GM15510 (cell line): ENCODE results near the gene SNCAIP.

ENCODE experiments used
- POLR2A ChIP-seq: IDR thresholded peaks from 3 replicates; pipeline ENCODE4 v1.6.1; 2011; ENCODE audit warnings: borderline replicate concordance; ENCODE audit not compliant: insufficient read length; ENCODE audit errors: extremely low read depth

Gene SNCAIP

GRCh38 chr5:122415801-122416120 is 103.7 kb downstream of the SNCAIP start:
- TF ChIP-seq POLR2A = no peak

DNA sequence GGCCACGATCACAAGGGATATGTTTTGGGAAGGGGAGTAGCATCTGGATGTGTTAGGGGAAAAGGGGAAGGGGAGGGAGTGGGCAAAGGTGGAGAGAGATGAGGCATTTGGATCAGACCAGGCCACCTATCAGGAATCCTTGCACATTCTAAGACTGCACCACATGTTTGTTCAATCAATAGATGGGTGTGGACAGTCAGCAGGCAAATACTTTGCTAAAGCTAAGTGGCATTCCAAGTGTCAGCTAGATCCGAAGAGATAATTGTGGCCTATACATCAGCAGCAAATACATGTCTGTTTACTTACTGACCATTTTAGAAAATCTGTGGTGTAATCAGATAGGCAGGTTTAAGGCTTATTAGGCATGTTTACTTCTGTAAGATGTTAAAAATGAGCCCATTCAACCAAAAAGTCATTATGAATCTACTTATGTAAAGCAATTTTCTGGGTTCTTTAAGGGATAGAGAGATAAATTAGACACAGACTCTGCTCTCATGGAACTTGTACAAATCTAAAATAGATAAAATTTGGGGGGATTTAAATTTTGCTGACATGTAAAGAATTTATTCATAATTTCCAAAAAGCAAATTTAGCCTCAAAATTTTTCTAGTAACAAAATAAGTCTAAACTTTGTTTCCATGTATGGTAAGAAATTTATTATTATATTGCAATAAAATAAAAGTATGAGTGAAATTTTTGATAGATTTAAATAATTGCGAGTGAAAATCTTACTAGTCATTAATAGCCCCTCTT is 107.3 kb downstream of the SNCAIP start:
- TF ChIP-seq POLR2A = no peak

DNA sequence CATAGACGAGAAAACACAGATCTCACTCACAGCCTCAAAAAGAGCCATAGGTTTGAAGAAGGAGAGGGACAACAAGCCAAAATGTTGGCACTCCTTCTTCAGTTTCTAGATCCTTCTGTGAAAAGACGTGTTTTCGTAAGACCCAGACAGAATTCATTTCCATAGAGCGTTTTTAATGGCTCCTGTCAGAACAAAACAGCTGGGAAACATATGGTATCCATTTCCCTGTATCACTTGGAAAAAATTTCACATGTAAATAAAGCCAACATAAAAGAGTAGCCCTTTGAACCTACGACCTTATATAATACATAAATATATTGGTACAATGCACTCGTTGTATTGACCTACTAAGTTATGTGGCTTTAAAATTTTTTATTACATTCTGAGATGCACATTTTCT is 108.1 kb downstream of the SNCAIP start:
- TF ChIP-seq POLR2A = no peak

GRCh38 chr5:122420537-122421236 is 108.7 kb downstream of the SNCAIP start:
- TF ChIP-seq POLR2A = no peak

- TF ChIP-seq POLR2A = no peak
Observed at GRCh38 chr5:122421374-122422079, 109.5 kb downstream of the SNCAIP start.

GRCh38 chr5:122423221-122423620 is 111.2 kb downstream of the SNCAIP start:
- no peak for TF ChIP-seq POLR2A

- no peak for TF ChIP-seq POLR2A
Observed at GRCh38 chr5:122424132-122424531, 112.1 kb downstream of the SNCAIP start.

DNA sequence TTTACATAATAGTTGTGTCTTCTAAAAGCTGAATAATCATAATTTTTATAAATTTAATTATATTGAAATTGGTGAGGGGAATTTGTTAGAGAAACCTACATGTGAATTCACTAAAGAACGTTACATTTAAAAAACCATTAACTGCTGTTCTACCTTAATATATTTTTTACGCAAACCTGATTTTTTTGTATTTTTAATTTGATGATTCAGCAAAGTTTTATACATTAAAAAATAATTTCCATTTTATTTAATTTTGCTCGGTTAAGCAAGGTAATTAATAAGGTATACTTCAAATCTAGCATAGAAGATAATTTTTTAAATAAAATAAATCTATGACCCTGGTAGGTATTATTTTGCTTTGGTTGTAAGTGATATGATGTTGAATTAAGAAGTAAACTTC is 114.3 kb downstream of the SNCAIP start:
- no peak for TF ChIP-seq POLR2A

DNA sequence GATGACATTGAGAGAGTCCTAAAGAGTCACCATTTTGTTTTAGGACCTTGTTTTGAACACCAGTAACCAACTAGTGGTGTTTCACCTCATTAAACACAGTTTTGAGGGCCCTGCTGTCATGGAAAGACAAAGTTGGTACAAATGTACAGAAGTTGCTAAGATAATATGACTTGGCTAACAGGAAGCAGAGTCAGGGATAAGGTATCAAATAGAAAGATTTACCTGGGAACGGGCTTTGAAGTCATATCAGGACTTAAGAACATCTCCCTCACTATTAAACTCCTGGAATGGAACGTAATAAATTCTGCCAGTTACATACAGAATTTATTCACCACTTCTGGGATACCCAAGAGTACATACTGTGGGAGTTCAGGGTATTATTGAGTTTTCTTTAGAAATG is 115.6 kb downstream of the SNCAIP start:
- TF ChIP-seq POLR2A = no peak

DNA sequence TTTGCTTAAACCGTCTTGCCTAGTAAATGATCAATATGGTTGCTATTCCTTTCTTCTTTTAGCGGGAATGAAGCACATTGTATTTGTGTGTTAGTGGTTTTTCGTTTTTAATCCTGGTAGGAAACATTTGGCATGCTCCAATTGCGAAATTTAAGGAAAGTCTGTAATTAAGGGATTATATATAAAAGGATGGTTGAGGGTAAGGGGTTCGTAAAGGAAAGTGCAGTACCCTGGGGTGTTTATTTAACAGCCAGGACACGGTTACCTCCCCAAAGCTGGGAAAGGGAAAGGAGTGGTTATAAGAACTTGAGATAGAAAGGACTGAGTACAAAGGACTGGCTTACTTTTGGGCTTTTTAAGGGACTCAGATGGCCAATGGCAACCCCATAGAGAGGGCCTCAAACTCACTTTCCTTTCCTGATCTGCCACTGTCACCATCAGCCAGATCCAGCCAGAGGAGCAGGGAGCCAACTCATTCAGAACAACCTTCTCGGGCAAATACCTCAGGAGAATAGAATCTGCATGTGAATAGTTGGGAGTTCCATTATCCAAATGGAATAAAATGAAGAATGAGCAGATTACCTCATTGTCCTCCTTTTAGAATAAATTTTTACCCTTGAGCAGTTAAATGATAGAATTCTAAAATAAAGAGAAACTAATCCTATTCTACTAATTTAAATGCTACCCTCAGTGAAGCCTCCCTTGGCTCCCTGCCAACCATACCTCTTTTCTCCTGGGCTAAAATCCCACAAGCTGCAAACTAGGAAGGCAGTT is 117.7 kb downstream of the SNCAIP start:
- TF ChIP-seq POLR2A = no peak

DNA sequence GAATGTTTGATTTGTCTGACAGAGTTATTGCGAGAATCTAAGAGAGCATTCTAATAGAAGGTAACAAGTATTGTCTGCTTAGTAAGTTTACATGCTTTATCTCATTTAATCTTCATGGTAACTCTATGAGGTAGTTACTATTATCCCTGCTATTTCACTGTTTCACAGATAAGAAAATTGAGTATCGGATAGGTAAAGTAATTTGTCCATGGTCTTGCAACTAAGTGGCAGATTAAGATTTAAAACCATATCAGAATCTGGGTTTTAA is 118.2 kb downstream of the SNCAIP start:
- no peak for TF ChIP-seq POLR2A

GRCh38 chr5:122431298-122431697 is 119.3 kb downstream of the SNCAIP start:
- no peak for TF ChIP-seq POLR2A

- no peak for TF ChIP-seq POLR2A
Observed at GRCh38 chr5:122434205-122434970, 122.4 kb downstream of the SNCAIP start.

GRCh38 chr5:122435234-122435633 is 123.2 kb downstream of the SNCAIP start:
- no peak for TF ChIP-seq POLR2A
